ENCODE measurements around the gene FBXO9. TPM values are rescaled to one million over a fixed set of nuclear protein-coding genes. Genes with fewer than 3 reads are reported as not detected.

Gene FBXO9
- polyA plus RNA-seq, 2 of the 4 experiments (the other 2 are of a cell fraction): 32.1 to 67.6 TPM

DNA sequence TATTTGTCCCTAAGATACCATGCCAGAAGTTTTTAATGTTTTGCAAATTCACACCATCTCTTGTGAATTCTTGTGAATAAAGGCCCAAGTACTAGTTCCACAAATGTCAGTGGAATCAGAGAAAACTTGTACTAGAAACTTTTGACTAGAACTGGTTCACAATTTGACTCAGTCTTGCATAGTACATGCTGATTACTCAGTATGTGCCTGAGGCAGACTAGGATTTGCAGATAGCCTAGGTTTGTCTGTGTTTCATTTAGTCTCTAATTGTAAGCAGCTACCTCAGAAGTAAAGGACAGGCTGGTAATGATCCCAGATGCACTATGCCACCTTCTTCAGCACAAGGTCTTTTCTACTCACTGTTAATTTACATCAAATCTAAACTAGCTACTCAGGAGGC lies 35.9 kb upstream of the FBXO9 start:
- Histone ChIP-seq H3K9me3 (no peaks in the 10 kb centered on the region), H3K4me1 (no peaks in the 10 kb centered on the region), H3K4me2 (no peak overlapping the region), H3K27ac (no peak overlapping the region), H3K4me3 (no peak overlapping the region)
- FAIRE-seq (no peak), ATAC-seq (no peak), DNase-seq (ENCODE audit: low read depth in 1 of 2, low spot score in 1 of 2) (no peak)
- TF ChIP-seq JUN (IDR thresholded peaks at IDR 0.05) (no peak), KDM1A (IDR thresholded peaks at IDR 0.05; ENCODE audit: low read depth) (no peak)
- ChIA-PET POLR2A (no interaction called here), CTCF (no interaction called here)

DNA sequence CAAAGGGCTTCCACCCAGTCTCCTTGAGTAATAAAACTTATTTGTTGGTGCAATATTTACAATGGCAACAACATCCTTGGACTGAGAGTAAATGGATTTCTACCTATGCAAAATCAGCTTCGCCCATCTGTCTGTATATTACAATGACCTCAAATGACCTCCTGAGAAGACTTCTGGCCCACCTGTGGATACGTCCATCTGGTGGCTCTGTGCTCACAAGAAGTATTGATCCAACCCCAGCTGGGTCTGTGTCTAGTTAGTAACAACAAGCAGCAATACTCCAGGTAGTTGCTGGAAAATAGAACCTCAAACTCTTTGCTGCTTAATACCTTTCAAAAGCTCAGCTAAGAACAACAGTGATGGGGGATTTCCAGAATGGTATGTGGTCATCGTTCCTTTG lies 35.4 kb upstream of the FBXO9 start:
- TF ChIP-seq KDM5A (IDR thresholded peaks at IDR 0.05) (no peak), ESRRA (IDR thresholded peaks at IDR 0.05; ENCODE audit: borderline replicate concordance, low read length) (no peak), HOXB13 (CRISPR knock-in tag; IDR thresholded peaks at IDR 0.05; ENCODE audit: low read depth) (no peak), NFE2L2 (conservative IDR thresholded peaks at IDR 0.05; ENCODE audit: low read length) (no peak), EP300 (IDR thresholded peaks at IDR 0.05) (no peak), GATA3 (IDR thresholded peaks at IDR 0.05; ENCODE audit: borderline replicate concordance) (no peak), EHMT2 (IDR thresholded peaks at IDR 0.05; ENCODE audit: low read depth) (no peak), HEYL (CRISPR knock-in tag; IDR thresholded peaks at IDR 0.05) (no peak), TFCP2L1 (CRISPR knock-in tag; IDR thresholded peaks at IDR 0.05) (no peak), POLR2AphosphoS2 (conservative IDR thresholded peaks at IDR 0.05; ENCODE audit: low read length) (no peak), JUN (IDR thresholded peaks at IDR 0.05) (no peak), EHF (CRISPR knock-in tag; IDR thresholded peaks at IDR 0.05) (no peak), RAD21 (conservative IDR thresholded peaks at IDR 0.05 in 1 of 2, IDR thresholded peaks at IDR 0.05 in 1 of 2) (no peak), ZC3H11A (IDR thresholded peaks at IDR 0.05) (no peak), SMC3 (IDR thresholded peaks at IDR 0.05) (no peak), RARB (CRISPR knock-in tag; IDR thresholded peaks at IDR 0.05) (no peak)
- TF ChIP-seq, protein P1, sequence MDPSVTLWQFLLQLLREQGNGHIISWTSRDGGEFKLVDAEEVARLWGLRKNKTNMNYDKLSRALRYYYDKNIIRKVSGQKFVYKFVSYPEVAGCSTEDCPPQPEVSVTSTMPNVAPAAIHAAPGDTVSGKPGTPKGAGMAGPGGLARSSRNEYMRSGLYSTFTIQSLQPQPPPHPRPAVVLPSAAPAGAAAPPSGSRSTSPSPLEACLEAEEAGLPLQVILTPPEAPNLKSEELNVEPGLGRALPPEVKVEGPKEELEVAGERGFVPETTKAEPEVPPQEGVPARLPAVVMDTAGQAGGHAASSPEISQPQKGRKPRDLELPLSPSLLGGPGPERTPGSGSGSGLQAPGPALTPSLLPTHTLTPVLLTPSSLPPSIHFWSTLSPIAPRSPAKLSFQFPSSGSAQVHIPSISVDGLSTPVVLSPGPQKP (IDR thresholded peaks at IDR 0.05; ENCODE audit: low read depth, low read length): no peak
- TF ChIP-seq, protein P2, sequence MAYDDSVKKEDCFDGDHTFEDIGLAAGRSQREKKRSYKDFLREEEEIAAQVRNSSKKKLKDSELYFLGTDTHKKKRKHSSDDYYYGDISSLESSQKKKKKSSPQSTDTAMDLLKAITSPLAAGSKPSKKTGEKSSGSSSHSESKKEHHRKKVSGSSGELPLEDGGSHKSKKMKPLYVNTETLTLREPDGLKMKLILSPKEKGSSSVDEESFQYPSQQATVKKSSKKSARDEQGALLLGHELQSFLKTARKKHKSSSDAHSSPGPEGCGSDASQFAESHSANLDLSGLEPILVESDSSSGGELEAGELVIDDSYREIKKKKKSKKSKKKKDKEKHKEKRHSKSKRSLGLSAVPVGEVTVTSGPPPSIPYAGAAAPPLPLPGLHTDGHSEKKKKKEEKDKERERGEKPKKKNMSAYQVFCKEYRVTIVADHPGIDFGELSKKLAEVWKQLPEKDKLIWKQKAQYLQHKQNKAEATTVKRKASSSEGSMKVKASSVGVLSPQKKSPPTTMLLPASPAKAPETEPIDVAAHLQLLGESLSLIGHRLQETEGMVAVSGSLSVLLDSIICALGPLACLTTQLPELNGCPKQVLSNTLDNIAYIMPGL (CRISPR knock-in tag; IDR thresholded peaks at IDR 0.05; ENCODE audit: borderline replicate concordance): no peak
- Histone ChIP-seq H3K4me1 (no peaks in the 10 kb centered on the region), H3K4me2 (no peak overlapping the region), H3K4me3 (no peak overlapping the region), H3K9me3 (no peaks in the 10 kb centered on the region), H3K27ac (no peak overlapping the region)
- CTCF ChIA-PET: no interaction called here
- DNase-seq (ENCODE audit: low read depth in 1 of 2, low spot score in 1 of 2) (no peak), FAIRE-seq (no peak), ATAC-seq (no peak)
- 85% methylated on average over 3 of the region's 3 CpGs for WGBS (ENCODE audit: missing lambda C conversion rate)
- POLR2A ChIA-PET: no interaction called here

DNA sequence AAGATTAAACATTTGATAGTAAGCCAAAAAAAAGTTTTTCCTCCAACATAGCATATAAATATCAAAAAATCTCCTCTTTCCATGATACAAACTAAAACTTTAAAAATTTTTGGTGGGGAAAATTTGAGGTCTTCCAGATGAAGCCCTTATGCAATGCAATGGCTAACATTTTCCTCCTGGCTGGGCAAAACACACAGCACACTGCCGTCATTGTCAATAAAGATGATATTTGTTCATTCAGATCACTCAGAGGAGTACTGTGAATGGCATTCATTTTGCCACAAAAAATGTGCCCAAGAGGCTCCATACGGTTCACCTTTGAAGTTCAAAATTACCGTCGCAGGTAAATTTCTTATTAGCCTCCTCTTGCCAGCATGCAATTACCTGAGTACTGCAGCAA lies 33.9 kb upstream of the FBXO9 start:
- ChIA-PET CTCF (no interaction called here), POLR2A (no interaction called here)
- ATAC-seq (no peak), FAIRE-seq (no peak), DNase-seq (ENCODE audit: low read depth in 1 of 2, low spot score in 1 of 2) (no peak)
- TF ChIP-seq SREBF2 (IDR thresholded peaks at IDR 0.05): no peak
- no peak for TF ChIP-seq CBX8 (IDR thresholded peaks at IDR 0.05)
- TF ChIP-seq, protein P3, sequence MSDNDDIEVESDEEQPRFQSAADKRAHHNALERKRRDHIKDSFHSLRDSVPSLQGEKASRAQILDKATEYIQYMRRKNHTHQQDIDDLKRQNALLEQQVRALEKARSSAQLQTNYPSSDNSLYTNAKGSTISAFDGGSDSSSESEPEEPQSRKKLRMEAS (IDR thresholded peaks at IDR 0.05): no peak
- TF ChIP-seq, protein P2 (CRISPR knock-in tag; IDR thresholded peaks at IDR 0.05; ENCODE audit: borderline replicate concordance): no peak
- no peak for TF ChIP-seq TP53 (CRISPR knock-in tag; IDR thresholded peaks at IDR 0.05)
- no peak for TF ChIP-seq MAFK (IDR thresholded peaks at IDR 0.05; ENCODE audit: partially characterized antibody)
- TF ChIP-seq, protein P4, sequence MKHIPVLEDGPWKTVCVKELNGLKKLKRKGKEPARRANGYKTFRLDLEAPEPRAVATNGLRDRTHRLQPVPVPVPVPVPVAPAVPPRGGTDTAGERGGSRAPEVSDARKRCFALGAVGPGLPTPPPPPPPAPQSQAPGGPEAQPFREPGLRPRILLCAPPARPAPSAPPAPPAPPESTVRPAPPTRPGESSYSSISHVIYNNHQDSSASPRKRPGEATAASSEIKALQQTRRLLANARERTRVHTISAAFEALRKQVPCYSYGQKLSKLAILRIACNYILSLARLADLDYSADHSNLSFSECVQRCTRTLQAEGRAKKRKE (CRISPR knock-in tag; IDR thresholded peaks at IDR 0.05; ENCODE audit: low read depth): no peak
- no peak for TF ChIP-seq SMC3 (IDR thresholded peaks at IDR 0.05)
- no peak overlapping the region for H3K4me2 ChIP-seq
- H3K9me3 ChIP-seq: no peaks in the 10 kb centered on the region
- WGBS (ENCODE audit: missing lambda C conversion rate): 85% methylated on average over 4 of the region's 4 CpGs
- H3K27ac ChIP-seq: no peak overlapping the region
- H3K4me3 ChIP-seq: no peak overlapping the region
- no peaks in the 10 kb centered on the region for H3K4me1 ChIP-seq
